Cardiac septum (tissue), 1 donor: ENCODE data around the gene OPRL1. TPM values are rescaled to one million over a fixed set of nuclear protein-coding genes. Genes with fewer than 3 reads are reported as not detected.
A peak's percentile ranks its signal among the peaks of the same experiment; 100 is the strongest.

Experiments
- DNase-seq: peaks from one replicate; pipeline ENCODE4 v3.0.0-alpha.2; 2020; ENCODE audit warnings: low spot score
- intact Hi-C: fragments of 100-400 bp; cut with DNase I; formaldehyde crosslinking; loops from one replicate; pipeline ENCODE4 v1.14.0; 2022
- total RNA-seq: library from RNA; stranded (reverse); fragmentation: NEBNext Ultra II Directional; extraction: Animal tissue kit (Norgen Biotek cat#: 25700); gene quantifications from one replicate; pipeline ENCODE4 v1.2.1, GENCODE V29; 2021
- donor health status: DM: no; HTN: no; CAD: no.

OPRL1 gene
- total RNA-seq, 1 donor from 2014 or later: 0.48 TPM

- intact Hi-C loops: no loop called here
- no peak for DNase-seq
Measured at GRCh38 chr20:64098471-64099013, 18.7 kb downstream of the OPRL1 start.

GRCh38 chr20:64099086-64099786 lies 19.4 kb downstream of the OPRL1 start:
- intact Hi-C loops: no loop called here
- no peak for DNase-seq

- intact Hi-C loops: no loop called here
- no peak for DNase-seq
Measured at GRCh38 chr20:64099880-64100565, 20.1 kb downstream of the OPRL1 start.

DNA sequence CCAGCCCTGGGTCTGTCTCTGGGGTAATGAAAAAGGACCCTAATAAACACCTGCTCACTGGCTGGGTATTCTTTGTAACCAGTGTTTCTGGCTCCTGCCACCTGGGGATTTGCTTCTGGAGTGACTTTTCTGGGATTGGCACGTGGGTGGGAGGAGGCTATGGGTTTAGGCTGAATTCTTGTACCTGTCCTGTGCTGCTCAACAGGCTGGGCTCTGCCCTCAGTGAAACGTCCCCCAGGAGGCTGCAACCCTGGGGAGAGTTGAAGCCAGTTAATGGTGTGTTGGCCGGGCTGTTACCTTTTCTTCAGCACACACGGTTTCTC lies 20.6 kb downstream of the OPRL1 start:
- intact Hi-C loops: no loop called here
- no peak for DNase-seq

GRCh38 chr20:64100946-64101688 lies 21.2 kb downstream of the OPRL1 start:
- intact Hi-C loops: no loop called here
- DNase-seq: no peak

DNA sequence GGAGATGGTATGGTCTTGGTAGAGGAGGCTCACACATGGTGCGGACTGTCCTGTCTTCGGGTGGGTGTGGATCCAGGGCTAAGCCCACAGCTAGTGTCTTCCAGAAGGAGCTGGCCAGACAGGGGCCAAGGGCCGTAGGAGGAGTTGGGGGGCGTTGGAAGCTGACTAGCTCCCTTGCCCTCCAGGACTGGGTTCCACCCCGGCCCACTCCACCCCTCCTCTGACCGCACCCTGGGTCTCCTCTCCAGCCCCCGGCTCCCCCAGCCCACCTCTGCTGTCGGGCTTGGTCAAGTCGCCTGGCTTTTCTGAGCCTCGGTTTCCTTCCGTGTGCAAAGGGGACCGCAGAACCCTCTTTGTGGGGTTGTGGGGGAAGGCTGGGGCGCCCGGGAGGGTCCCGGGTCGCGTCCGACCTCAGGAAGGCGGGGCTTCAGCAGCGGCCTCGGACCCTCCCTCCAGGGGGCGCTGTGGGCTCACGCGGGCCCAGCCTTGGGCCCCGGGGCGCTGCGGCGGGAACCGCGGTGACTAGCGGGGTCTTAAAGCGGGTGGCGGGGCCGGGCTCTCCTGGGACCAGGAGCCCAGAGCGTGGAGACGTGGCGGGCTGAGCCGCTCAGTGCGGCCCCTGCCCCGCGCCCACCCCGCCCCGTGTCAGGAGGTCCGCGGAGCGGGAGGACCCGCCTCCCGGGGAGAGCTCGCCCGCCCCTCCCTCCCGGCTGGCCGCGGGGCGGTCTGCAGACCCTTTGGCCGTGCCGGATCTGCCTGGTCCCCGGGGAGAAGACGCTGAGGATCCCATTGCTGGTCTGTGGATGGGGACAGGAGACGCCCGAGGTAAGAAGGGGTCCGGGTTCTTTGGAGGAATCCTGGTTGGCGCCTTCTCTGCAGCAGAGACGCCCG lies 22.1 kb downstream of the OPRL1 start:
- DNase-seq: peak; percentile 74
- intact Hi-C loops: no loop called here

DNA sequence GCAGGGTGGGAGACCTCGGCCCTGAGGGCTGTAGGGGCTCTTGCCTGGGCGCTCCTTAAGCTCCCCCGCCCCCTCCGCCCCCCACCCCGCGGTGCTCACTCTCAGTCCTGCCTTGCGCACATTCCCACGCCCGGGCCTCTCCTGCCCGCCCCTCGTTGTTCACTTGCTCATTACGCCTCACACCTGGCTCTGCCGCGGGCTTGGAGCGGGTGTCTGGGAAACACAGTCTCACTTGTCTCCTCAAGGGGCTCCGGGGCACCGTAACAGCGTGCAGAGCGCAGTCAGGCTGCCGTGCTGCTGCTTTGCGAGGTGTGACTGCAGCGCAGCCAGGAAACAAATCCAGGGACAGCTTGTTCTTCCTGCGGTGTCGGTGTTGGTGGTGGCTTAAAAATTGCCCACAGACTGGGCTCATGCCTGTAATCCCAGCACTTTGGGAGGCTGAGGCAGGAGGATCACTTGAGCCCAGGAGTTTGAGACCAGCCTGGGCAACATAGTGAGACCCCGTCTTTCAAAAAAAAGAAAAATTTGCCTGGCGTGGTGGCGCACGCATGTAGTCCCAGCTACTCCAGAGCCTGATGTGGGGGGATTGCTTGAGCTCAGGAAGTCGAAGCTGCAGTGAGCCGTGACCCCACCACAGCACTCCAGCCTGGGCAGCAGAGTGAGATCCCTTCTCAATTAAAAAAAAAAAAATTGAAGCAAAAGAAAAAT lies 22.9 kb downstream of the OPRL1 start:
- DNase-seq: peak; percentile 72
- intact Hi-C loops: no loop called here

- DNase-seq: peak; percentile 58
- intact Hi-C loops: no loop called here
Measured at GRCh38 chr20:64103871-64104666, 24.2 kb downstream of the OPRL1 start.

DNA sequence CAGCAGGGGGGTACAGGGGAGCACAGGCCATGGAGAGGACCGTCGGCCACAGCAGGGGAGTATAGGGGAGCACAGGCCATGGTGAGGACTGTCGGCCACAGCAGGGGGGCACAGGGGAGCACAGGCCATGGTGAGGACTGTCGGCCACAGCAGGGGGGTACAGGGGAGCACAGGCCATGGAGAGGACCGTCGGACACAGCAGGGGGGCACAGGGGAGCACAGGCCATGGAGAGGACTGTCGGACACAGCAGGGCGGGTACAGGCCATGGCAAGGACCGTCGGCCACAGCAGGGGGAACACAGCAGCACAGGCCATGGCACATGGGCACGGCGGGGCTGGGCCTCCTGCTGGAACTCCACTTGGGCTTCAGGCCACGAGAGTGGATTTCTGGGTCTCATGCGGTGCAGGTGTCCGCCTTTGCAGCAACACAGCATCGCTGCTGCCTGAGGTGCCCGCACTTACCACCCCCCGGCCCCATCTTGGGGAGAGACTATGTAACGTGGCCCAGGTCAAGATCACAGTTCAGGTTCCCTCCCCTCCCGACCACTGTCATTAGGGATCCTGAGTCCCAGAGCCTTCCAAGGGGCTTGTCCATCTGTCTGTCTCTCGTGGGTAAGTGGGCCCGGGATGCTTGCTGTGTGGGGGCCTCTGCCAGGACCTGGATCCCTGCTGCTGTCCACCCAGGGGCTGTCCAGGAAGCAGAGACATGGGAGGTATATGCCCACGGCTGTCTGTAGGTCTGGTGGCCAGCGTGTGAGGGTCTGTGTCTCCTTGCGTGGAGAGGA lies 25.0 kb downstream of the OPRL1 start:
- peak; percentile 71 for DNase-seq
- intact Hi-C loops: no loop called here

GRCh38 chr20:64105846-64106434 lies 26.1 kb downstream of the OPRL1 start:
- peak; percentile 68 for DNase-seq

DNA sequence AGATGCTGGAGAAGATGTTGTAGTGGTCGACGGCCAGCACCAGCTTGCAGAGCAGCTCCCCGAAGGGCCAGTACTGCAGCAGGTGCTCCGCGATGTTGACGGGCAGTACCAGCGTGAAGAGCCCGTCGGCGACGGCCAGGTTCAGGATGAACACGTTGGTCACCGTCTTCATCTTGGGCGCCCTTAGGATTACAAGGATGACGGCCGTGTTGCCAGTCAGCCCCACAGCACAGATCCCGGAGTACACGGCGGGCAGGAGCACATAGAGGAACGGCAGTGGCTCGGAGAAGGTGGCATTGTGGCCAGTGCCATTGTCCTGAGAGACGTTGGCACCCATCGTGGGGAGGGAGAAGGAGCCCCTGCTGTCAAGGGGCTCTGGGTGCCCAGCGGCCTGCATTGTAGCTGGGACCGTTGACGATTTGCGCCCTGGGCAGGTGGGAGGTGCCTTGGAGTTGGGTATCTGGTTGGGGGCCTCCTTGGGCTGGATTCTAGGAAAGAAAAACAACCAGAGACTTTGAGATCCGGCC lies 26.6 kb downstream of the OPRL1 start:
- intact Hi-C loops: no loop called here
- DNase-seq: peak; percentile 36

More at GRCh38 chr20:64105846-64106434, 26.1 kb downstream of the OPRL1 start:
- intact Hi-C loops: no loop called here

- DNase-seq: peak; percentile 71
Measured at GRCh38 chr20:64106981-64107735, 27.3 kb downstream of the OPRL1 start, which contains the start of gene NPBWR2. Gene NPBWR2, minus strand, starts transcription at chr20:64107565. Its CDS starts 734 bp downstream, at chr20:64106831.

DNA sequence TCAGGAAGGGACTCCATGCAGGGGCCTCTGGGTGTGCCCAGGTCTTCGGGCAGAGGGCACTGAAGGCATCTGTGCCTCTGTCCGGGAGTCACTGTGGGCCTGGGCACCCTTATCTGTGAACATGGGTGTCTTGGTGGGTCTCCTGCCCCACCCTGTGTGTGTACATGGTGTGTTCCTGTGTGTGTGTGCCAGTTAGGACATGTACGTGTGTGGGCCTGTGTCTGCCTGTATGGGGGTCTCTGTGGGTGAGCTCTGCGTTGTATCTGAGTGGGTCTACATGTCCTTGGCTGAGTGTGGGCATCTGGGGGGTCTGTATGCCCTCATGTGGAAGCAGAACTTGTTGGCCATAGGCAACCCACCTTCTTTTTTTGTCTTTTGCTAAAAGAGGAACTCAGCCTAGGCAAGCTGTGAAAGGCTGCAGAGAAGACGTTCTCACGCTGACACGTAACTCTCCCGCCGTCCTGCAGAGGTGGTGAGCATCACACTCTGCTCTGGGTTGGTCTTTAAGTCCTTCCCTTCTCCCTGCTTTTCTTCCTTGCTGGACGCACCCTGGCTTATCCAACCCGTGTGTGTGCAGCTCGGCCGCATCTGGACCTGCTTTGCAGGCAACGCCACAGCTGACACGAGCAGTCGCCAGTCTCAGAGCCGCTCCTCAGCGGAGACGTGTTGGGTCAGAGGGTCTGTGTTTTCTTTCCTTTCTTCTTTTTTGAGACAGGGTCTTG lies 28.0 kb downstream of the OPRL1 start:
- peak; percentile 55 for DNase-seq
- intact Hi-C loops: no loop called here

More at GRCh38 chr20:64106981-64107735, 27.3 kb downstream of the OPRL1 start, which contains the start of gene NPBWR2:
- intact Hi-C loops: no loop called here

GRCh38 chr20:64108731-64109681 lies 29.1 kb downstream of the OPRL1 start:
- intact Hi-C loops: no loop called here
- DNase-seq: peak; percentile 67
